NOMO-1 treated with DMSO at 0.1 percent for 48 hours (cell line): ENCODE measurements around the gene RPLP2.

Experiments
- DNase-seq: peaks from one replicate; lab custom pipeline; 2025; ENCODE audit not compliant: unreplicated experiment; lab: John Stamatoyannopoulos, UW

Gene RPLP2

GRCh38 chr11:862081-862661 is 52.4 kb downstream of the RPLP2 start:
- DNase-seq: no peak
